Uterus (tissue), 2 donors: Measurements from ENCODE around the gene C1S.

Experiments
- POLR2A ChIP-seq, 2 donors: fragments of 450-650 bp; IDR thresholded peaks; one replicate each; pipeline ENCODE4 v1.6.1; 2016; ENCODE audit warnings: antibody characterized with exemption in 2 of 2, mild to moderate bottlenecking in 1 of 2, moderate library complexity in 1 of 2
- TF ChIP-seq, protein P1 (sequence below), 4 experiments: fragments of 200-600 bp in 2 of 4; fragments of 450-650 bp in 2 of 4; sonication (generic) in 2 of 4; IDR thresholded peaks; one replicate each; pipeline ENCODE4 v1.5.1; 2016 to 2019; ENCODE audit warnings: antibody characterized with exemption in 4 of 4, mild to moderate bottlenecking in 2 of 4, moderate library complexity in 1 of 4

DNA sequence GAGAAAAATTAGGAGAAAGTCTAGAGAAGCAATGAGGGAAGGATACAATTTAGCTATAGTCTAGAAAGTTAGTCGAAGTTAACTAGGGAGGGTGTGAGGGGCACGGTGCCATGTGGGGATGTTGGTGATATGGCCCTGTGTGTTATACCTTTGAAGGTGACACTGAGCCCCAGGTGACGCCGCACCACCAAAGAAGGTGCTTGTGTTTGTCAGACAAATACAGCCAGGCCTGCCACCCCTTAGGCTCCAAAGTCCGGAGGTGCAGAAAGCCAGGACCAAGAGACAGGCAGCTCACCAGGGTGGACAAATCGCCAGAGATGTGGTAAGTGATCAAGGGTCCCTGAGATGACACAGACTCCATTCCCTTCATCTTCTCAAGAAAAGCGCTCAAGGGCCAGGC, 1.1 kb downstream of the C1S start:
- TF ChIP-seq, protein P1, sequence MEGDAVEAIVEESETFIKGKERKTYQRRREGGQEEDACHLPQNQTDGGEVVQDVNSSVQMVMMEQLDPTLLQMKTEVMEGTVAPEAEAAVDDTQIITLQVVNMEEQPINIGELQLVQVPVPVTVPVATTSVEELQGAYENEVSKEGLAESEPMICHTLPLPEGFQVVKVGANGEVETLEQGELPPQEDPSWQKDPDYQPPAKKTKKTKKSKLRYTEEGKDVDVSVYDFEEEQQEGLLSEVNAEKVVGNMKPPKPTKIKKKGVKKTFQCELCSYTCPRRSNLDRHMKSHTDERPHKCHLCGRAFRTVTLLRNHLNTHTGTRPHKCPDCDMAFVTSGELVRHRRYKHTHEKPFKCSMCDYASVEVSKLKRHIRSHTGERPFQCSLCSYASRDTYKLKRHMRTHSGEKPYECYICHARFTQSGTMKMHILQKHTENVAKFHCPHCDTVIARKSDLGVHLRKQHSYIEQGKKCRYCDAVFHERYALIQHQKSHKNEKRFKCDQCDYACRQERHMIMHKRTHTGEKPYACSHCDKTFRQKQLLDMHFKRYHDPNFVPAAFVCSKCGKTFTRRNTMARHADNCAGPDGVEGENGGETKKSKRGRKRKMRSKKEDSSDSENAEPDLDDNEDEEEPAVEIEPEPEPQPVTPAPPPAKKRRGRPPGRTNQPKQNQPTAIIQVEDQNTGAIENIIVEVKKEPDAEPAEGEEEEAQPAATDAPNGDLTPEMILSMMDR (IDR thresholded peaks at IDR 0.05) = no peak
- TF ChIP-seq POLR2A (IDR thresholded peaks at IDR 0.05) = no peak
